ENCODE measurements around the gene TPPP3. TPM values are rescaled to one million over a fixed set of nuclear protein-coding genes. Genes with fewer than 3 reads are reported as not detected.
A peak's percentile ranks its signal among the peaks of the same experiment; 100 is the strongest.

TPPP3 gene
- total RNA-seq, 1 donor from 2014 or later: 39.3 TPM

DNA sequence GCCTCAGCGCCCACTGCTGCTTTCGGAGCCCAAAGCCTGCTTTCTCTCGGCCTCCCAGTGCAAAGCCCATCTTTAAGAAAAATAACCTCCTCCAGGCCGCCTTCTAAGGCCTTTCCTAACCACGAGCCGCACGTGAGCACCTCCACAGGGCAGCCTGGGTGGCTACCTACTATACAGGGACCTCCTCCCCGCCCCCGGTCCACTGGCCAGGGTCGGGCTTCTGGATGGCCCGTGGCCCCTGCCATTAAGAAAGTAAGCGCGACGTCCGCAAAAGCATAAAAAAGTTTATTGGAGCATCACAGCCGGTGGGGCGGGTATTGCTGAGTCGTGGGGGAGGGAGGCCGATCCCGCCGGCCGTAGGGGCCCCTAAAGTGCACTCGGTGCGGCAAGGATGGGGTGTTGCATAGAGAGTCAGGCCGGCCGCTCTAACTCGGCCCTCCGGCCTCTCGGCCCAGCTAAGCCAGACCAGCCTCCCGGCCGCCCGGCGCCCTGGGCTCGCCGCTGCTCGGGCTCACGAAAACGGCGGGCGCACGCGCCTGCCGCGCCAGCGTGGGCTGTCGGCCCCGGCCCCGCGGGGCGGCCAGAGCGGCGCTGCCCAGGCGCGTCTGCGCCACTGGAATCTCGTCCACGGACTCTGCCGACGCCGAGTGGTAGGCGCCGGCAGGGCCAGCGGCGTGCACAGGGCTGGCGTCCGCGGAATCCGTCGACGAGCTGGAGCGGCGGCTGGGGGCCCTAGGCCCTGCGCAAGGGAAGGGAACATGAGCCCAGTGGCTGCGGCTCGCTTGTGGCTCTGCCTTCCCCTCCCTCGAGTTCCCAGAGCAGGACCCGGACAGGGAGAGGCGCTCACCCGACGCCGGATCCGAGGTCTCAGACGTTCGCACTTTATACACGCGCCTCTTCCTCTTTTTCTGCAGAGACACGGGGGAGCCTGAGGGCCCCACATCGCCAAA, 1.1 kb upstream of the TPPP3 start:
- H3K36me3 Mint-ChIP-seq: no peaks in the 10 kb centered on the region
- peak overlapping the region; percentile 34 for H3K27ac Mint-ChIP-seq
- TF ChIP-seq, protein P1, sequence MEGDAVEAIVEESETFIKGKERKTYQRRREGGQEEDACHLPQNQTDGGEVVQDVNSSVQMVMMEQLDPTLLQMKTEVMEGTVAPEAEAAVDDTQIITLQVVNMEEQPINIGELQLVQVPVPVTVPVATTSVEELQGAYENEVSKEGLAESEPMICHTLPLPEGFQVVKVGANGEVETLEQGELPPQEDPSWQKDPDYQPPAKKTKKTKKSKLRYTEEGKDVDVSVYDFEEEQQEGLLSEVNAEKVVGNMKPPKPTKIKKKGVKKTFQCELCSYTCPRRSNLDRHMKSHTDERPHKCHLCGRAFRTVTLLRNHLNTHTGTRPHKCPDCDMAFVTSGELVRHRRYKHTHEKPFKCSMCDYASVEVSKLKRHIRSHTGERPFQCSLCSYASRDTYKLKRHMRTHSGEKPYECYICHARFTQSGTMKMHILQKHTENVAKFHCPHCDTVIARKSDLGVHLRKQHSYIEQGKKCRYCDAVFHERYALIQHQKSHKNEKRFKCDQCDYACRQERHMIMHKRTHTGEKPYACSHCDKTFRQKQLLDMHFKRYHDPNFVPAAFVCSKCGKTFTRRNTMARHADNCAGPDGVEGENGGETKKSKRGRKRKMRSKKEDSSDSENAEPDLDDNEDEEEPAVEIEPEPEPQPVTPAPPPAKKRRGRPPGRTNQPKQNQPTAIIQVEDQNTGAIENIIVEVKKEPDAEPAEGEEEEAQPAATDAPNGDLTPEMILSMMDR (conservative IDR thresholded peaks at IDR 0.05): no peak
- peaks cover 18% of the 10 kb centered on the region for H3K27me3 Mint-ChIP-seq
- DNase-seq (ENCODE audit: extremely low spot score, unreplicated experiment): no peak
- H3K4me3 Mint-ChIP-seq: peak overlapping the region; percentile 82
- no peaks in the 10 kb centered on the region for H3K9me3 Mint-ChIP-seq
- peaks cover 13% of the 10 kb centered on the region for H3K4me1 Mint-ChIP-seq (ENCODE audit: unreplicated experiment)

DNA sequence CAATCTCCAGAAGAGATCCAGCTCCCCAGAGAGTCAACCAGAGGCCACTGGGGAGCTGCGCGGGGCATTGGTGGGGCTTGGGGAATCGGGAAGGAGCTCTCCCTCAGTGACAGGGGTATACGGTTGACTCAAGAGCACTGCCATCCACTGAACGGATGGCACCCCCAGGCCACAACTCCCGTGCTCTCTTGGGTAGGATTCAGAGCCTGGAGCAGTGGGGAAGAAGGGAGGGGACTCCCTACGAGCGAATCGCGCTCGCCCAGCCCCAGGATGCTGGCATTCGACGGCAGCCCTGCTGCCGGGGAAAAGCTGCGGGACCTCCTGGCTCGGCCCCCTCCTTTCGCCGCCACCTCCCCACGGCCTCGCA, 473 bp upstream of the TPPP3 start:
- Mint-ChIP-seq H3K27me3 (peaks cover 18% of the 10 kb centered on the region), H3K4me3 (peak overlapping the region; percentile 82), H3K27ac (peak overlapping the region; percentile 34), H3K36me3 (no peaks in the 10 kb centered on the region), H3K4me1 (ENCODE audit: unreplicated experiment) (peaks cover 14% of the 10 kb centered on the region), H3K9me3 (no peaks in the 10 kb centered on the region)
- TF ChIP-seq, protein P1 (conservative IDR thresholded peaks at IDR 0.05): no peak
- DNase-seq (ENCODE audit: extremely low spot score, unreplicated experiment): no peak

DNA sequence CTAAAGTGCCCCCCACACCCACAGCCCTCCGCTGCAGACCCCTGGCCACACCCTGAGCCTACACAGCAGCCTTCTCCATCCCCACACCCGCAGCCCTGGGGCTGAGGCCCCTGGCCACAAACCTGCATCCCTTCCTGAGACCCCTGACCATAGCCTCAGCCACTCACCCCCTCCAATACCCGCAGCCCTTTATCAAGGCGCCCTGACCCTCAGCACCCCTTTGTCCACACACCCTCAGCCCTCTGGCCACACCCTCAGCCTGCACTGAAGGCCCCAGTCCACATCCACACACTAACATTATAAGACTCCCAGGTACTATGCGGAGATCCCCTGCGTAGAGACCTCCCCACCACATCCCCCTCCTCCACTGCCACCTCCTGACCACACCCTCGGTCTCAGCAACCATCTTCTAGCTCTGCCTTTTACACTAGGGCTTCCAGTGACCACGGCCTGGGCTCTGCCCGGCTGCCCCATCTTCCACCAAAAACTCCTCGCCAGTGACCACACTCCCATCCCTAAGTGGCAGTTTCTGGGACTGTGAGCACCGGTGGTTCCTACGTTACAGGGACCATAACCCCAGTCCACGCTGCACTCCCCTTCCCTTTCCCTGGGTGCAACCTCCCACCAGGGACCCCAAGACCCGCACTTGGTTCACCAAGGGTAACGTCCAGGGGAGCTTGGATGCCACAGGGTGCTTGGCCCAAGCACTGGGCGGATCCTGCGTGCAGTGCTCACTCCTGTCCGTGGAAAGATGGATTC, 818 bp downstream of the TPPP3 start:
- H3K27ac Mint-ChIP-seq: peak overlapping the region; percentile 76

DNA sequence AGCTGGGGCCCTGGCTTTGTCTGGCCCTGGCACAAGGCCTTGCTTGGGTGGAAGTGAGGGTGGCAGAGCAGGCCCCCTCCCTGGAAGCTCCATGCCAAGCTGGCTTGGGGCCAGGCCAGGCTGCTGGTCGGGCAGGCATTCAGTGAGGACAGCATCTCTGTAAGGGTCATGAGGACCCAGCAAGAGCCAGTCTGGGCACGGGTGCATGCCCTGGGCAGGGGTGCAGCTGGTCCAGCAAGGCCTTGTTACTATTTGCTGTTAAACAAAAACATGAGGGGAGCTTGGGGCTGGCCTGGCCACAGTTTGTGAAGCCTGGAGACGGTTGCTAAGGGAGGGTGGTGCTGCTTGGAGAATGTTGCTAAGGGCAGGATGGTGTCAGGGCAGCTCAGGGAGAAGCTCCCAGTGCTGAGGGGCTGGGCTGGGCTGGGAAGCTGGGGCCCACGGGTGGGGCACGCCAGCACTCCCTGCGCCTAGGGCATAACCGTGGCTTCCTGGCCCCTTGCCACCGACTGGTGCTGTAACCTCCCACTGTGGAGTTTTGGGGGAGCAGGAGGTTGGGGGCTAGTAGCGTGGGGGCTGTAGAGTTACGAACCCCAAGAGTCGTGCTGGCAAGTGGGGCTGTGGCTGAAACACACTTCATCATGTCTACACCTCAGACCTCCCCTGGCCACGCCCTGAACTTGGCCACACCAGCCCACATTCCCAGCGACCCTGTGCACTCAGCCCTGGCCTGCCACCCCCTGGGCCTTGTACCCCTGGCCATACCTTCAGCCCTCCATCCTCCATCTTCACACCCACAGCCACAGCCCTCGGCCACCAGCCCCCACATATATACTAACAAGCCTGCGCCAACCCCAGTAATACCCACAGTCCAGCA, 1.6 kb downstream of the TPPP3 start:
- TF ChIP-seq, protein P1 (conservative IDR thresholded peaks at IDR 0.05): no peak
- peak overlapping the region; percentile 82 for H3K4me3 Mint-ChIP-seq
- no peaks in the 10 kb centered on the region for H3K9me3 Mint-ChIP-seq
- no peak for DNase-seq (ENCODE audit: extremely low spot score, unreplicated experiment)
- peak overlapping the region; percentile 76 for H3K27ac Mint-ChIP-seq
- H3K36me3 Mint-ChIP-seq: no peaks in the 10 kb centered on the region
- peaks cover 14% of the 10 kb centered on the region for H3K4me1 Mint-ChIP-seq (ENCODE audit: unreplicated experiment)
- peaks cover 18% of the 10 kb centered on the region for H3K27me3 Mint-ChIP-seq

More for the DNA sequence above, 818 bp downstream of the TPPP3 start:
- TF ChIP-seq, protein P1 (conservative IDR thresholded peaks at IDR 0.05): no peak
- Mint-ChIP-seq H3K4me3 (peak overlapping the region; percentile 82), H3K4me1 (ENCODE audit: unreplicated experiment) (peaks cover 19% of the 10 kb centered on the region), H3K9me3 (no peaks in the 10 kb centered on the region), H3K27me3 (peaks cover 18% of the 10 kb centered on the region), H3K36me3 (no peaks in the 10 kb centered on the region)
- DNase-seq (ENCODE audit: extremely low spot score, unreplicated experiment): no peak

DNA sequence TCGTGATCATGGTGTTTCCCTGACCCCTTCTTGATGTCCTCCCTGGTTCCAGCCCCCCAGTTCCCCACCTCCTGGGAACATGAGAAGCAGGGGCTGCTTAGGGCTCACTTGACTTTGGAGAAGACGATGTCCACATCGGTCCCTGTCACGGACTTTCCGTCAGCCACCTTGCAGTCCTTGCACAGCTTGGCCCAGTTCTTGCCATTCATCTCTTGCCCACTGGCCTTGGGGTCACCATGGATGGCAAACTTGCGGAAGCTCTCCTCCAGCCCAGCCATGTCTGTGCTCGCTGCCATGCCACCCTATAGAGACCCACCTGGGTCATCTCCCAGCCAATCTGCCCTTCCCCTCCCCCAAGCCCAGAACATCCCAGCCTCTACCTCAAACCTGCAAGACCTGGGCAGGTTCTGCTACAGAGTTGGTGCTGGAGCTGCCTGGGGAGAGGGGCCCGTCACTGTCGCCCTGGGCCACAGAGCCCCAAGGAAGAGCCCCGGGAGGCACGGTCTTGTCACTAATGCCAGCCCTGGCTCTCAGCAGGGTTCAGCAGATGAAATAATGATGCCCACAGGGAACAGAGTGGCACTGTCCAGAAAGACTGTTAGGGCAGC, 2.4 kb downstream of the TPPP3 start:
- no peaks in the 10 kb centered on the region for H3K9me3 Mint-ChIP-seq
- no peak overlapping the region for H3K4me3 Mint-ChIP-seq
- peaks cover 14% of the 10 kb centered on the region for H3K4me1 Mint-ChIP-seq (ENCODE audit: unreplicated experiment)
- TF ChIP-seq, protein P1 (conservative IDR thresholded peaks at IDR 0.05): no peak
- DNase-seq (ENCODE audit: extremely low spot score, unreplicated experiment): no peak
- no peaks in the 10 kb centered on the region for H3K36me3 Mint-ChIP-seq
- H3K27me3 Mint-ChIP-seq: peaks cover 18% of the 10 kb centered on the region
- peak overlapping the region; percentile 46 for H3K27ac Mint-ChIP-seq

All from type B pancreatic cell (in vitro differentiated cells).